GM21360 (cell line): Measurements from ENCODE around the gene CAPZB.

ENCODE experiments used
- ATAC-seq: cut with Tn5 transposase; IDR thresholded peaks from one replicate; pipeline ENCODE4 v1.9.1; 2021; ENCODE audit warnings: mild to moderate bottlenecking, moderate library complexity; ENCODE audit not compliant: unreplicated experiment

The CAPZB gene

GRCh38 chr1:19390901-19391595 is 94.3 kb downstream of the CAPZB start:
- ATAC-seq, result no peak

GRCh38 chr1:19390166-19390850 is 95.0 kb downstream of the CAPZB start:
- no peak for ATAC-seq

- ATAC-seq, result no peak
These were observed 96.4 kb downstream of the CAPZB start for GRCh38 chr1:19388980-19389379.

GRCh38 chr1:19387045-19387467 is 98.3 kb downstream of the CAPZB start:
- no peak for ATAC-seq

GRCh38 chr1:19385869-19386591 is 99.3 kb downstream of the CAPZB start:
- no peak for ATAC-seq

- ATAC-seq, result no peak
These were observed 100.1 kb downstream of the CAPZB start for GRCh38 chr1:19385221-19385620.

- no peak for ATAC-seq
These were observed 100.6 kb downstream of the CAPZB start for GRCh38 chr1:19384772-19385187.

- ATAC-seq, result no peak
These were observed 101.2 kb downstream of the CAPZB start for GRCh38 chr1:19384113-19384512.

GRCh38 chr1:19382222-19382621 is 103.1 kb downstream of the CAPZB start:
- ATAC-seq, result no peak

- ATAC-seq, result no peak
These were observed 104.1 kb downstream of the CAPZB start for GRCh38 chr1:19381261-19381660.

- ATAC-seq, result no peak
These were observed 107.3 kb downstream of the CAPZB start for GRCh38 chr1:19377812-19378718.

- ATAC-seq, result no peak
These were observed 108.6 kb downstream of the CAPZB start for GRCh38 chr1:19376428-19377372.

- ATAC-seq, result no peak
These were observed 109.5 kb downstream of the CAPZB start for GRCh38 chr1:19375631-19376400.

- no peak for ATAC-seq
These were observed 110.4 kb downstream of the CAPZB start for GRCh38 chr1:19374926-19375325.

- no peak for ATAC-seq
These were observed 111.1 kb downstream of the CAPZB start for GRCh38 chr1:19374083-19374801.

GRCh38 chr1:19373211-19374082 is 111.9 kb downstream of the CAPZB start:
- ATAC-seq, result no peak

GRCh38 chr1:19372602-19373001 is 112.7 kb downstream of the CAPZB start:
- ATAC-seq, result no peak
